ENCODE results near the gene HIF3A. TPM values are rescaled to one million over a fixed set of nuclear protein-coding genes. Genes with fewer than 3 reads are reported as not detected.
"Not testable (repeated sequence)": the region's sequence is repeated elsewhere in the genome, so short reads cannot be mapped to it uniquely, and the experiment has no call there.

HIF3A gene
- total RNA-seq, 4 donors from 2014 or later = 49.3 to 383 (median 144) TPM

- WGBS, 2 donors (ENCODE audit: low coverage in 1 of 2) = 90 to 93% methylated on average over 2 to 8 of the region's 12 CpGs
- no peak for TF ChIP-seq EP300 (IDR thresholded peaks at IDR 0.05)
- TF ChIP-seq CTCF (IDR thresholded peaks at IDR 0.05) = no peak
- no peak for TF ChIP-seq POLR2A (IDR thresholded peaks at IDR 0.05)
- no peak for TF ChIP-seq POLR2AphosphoS5 (IDR thresholded peaks at IDR 0.05)
Observed at GRCh38 chr19:46321653-46322052, 24.8 kb downstream of the HIF3A start.

GRCh38 chr19:46323227-46323626 lies 26.4 kb downstream of the HIF3A start:
- H3K36me3 ChIP-seq = peaks cover 11 to 100% of the 10 kb centered on the region in 2 donors
- not testable (repeated sequence) for ATAC-seq
- H3K4me1 ChIP-seq = peaks cover 0 to 15% (median 0%) of the 10 kb centered on the region in 3 donors

More at GRCh38 chr19:46321653-46322052, 24.8 kb downstream of the HIF3A start:
- peaks cover 0 to 8% (median 0%) of the 10 kb centered on the region in 3 donors for H3K9me3 ChIP-seq
- peaks cover 11 to 100% of the 10 kb centered on the region in 2 donors for H3K36me3 ChIP-seq
- H3K27ac ChIP-seq = peak overlapping the region in 1 of 4 donors; percentile 31
- H3K4me3 ChIP-seq = no peak overlapping the region
- no peak for ATAC-seq
- peaks cover 0 to 25% (median 0%) of the 10 kb centered on the region in 3 donors for H3K4me1 ChIP-seq
- no peaks in the 10 kb centered on the region for H3K27me3 ChIP-seq

GRCh38 chr19:46324277-46324676 lies 27.4 kb downstream of the HIF3A start:
- H3K36me3 ChIP-seq = peaks cover 17 to 100% of the 10 kb centered on the region in 2 donors
- TF ChIP-seq EP300 (IDR thresholded peaks at IDR 0.05) (no peak), CTCF (IDR thresholded peaks at IDR 0.05) (no peak), POLR2A (IDR thresholded peaks at IDR 0.05) (no peak), POLR2AphosphoS5 (IDR thresholded peaks at IDR 0.05) (no peak)
- 53 to 70% methylated on average over 3 of the region's 3 CpGs for WGBS, 2 donors (ENCODE audit: low coverage in 1 of 2)

More at GRCh38 chr19:46323227-46323626, 26.4 kb downstream of the HIF3A start:
- not testable (repeated sequence) for H3K27ac ChIP-seq, H3K4me3 ChIP-seq, H3K27me3 ChIP-seq
- H3K9me3 ChIP-seq = peaks cover 0 to 21% (median 0%) of the 10 kb centered on the region in 3 donors
- 71 to 77% methylated on average over 2 of the region's 9 CpGs for WGBS, 2 donors (ENCODE audit: low coverage in 1 of 2)

GRCh38 chr19:46326608-46327007 lies 29.8 kb downstream of the HIF3A start:
- WGBS, 2 donors (ENCODE audit: low coverage in 1 of 2) = 79 to 100% methylated on average over 4 of the region's 4 CpGs
- TF ChIP-seq CTCF (IDR thresholded peaks at IDR 0.05) (no peak), EP300 (IDR thresholded peaks at IDR 0.05) (no peak), POLR2AphosphoS5 (IDR thresholded peaks at IDR 0.05) (no peak), POLR2A (IDR thresholded peaks at IDR 0.05) (no peak)
- no peaks in the 10 kb centered on the region for H3K27me3 ChIP-seq
- H3K4me1 ChIP-seq = no peaks in the 10 kb centered on the region
- H3K4me3 ChIP-seq = no peak overlapping the region
- no peak overlapping the region for H3K27ac ChIP-seq
- ATAC-seq = no peak
- H3K36me3 ChIP-seq = peaks cover 23 to 100% of the 10 kb centered on the region in 2 donors
- peaks cover 0 to 21% (median 0%) of the 10 kb centered on the region in 3 donors for H3K9me3 ChIP-seq

More at GRCh38 chr19:46324277-46324676, 27.4 kb downstream of the HIF3A start:
- Histone ChIP-seq H3K4me1 (peaks cover 0 to 5% (median 0%) of the 10 kb centered on the region in 3 donors), H3K9me3 (peaks cover 0 to 21% (median 0%) of the 10 kb centered on the region in 3 donors), H3K27me3 (no peaks in the 10 kb centered on the region), H3K4me3 (no peak overlapping the region), H3K27ac (peak overlapping the region in 1 of 4 donors; percentile 27)
- ATAC-seq = no peak

GRCh38 chr19:46328079-46328478 lies 31.2 kb downstream of the HIF3A start:
- no peak for TF ChIP-seq EP300 (IDR thresholded peaks at IDR 0.05)
- TF ChIP-seq POLR2A (IDR thresholded peaks at IDR 0.05) = no peak
- no peak for TF ChIP-seq CTCF (IDR thresholded peaks at IDR 0.05)
- no peak for TF ChIP-seq POLR2AphosphoS5 (IDR thresholded peaks at IDR 0.05)

More at GRCh38 chr19:46328079-46328478, 31.2 kb downstream of the HIF3A start:
- Histone ChIP-seq H3K27me3 (no peaks in the 10 kb centered on the region), H3K4me3 (no peak overlapping the region), H3K27ac (no peak overlapping the region), H3K36me3 (peaks cover 22 to 100% of the 10 kb centered on the region in 2 donors), H3K4me1 (no peaks in the 10 kb centered on the region), H3K9me3 (peaks cover 0 to 21% (median 0%) of the 10 kb centered on the region in 3 donors)
- WGBS, 2 donors (ENCODE audit: low coverage in 1 of 2) = 94 to 100% methylated on average over 2 of the region's 2 CpGs
- no peak for ATAC-seq

Data from gastroesophageal sphincter (tissue), 4 donors.